SKM-1 (cell line): ENCODE data around the gene ELN.

ENCODE experiments used
- DNase-seq: peaks from one replicate; lab custom pipeline; 2025; ENCODE audit not compliant: unreplicated experiment; lab: John Stamatoyannopoulos, UW

Gene ELN

DNA sequence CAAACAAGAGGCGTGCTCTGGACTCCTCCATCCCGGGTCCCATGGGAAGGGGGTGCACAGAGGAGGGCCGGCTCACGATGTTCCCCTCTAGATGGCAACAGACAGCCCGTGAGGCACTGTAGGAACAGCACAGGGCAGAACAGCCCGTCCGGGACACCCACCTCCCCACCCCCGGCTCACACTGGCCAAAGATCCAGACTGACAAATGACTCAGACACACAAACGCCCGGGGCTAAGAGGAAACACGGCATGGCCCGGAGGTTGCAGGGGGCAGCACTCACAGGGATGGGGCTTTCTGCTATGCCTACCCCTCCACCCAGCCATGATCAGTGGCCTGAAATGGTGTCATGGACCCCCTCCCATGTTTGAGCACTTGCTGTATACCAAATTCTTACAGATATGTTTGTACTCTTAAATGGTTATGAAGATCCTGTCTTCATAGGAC lies 4.9 kb upstream of the ELN start:
- DNase-seq = no peak

DNA sequence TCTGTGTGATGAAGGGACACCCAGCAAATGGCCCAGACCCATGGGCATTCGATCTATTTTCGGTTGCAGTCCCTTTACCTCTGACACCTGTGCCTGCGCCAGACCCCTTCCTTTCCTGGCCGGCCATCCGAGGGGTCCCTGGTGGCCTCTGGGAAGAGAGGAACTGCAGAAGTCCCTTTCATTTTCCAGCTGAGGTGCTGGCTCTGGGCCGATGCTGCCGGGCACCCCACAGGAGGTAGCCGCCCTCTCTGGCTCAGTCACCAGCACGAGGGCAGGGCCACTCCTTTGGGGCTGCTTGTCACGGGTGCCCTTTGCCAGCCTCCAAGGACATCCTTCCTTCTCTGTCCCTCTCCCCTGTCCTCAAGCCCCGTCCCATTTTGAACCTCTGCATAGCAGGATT lies 4.2 kb upstream of the ELN start:
- no peak for DNase-seq

DNA sequence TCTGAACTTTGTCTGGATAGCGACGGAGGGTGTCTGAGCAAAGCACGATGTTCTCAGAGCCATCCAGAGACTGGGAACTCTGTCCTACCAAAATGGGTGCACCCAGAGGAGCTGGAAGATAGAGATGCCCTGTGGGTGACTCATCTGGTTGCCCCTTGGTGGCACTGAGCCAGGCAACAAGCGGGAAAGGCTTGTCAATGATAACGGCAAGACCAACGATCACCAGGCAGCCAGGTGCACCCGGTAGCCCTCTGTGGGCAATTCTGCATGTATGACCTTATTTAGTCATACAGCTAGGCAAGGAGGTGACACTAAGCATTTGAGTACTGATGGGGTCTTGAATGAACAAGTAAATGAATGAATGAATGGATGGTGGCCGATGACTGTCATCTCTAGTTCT lies 2.8 kb upstream of the ELN start:
- no peak for DNase-seq

DNA sequence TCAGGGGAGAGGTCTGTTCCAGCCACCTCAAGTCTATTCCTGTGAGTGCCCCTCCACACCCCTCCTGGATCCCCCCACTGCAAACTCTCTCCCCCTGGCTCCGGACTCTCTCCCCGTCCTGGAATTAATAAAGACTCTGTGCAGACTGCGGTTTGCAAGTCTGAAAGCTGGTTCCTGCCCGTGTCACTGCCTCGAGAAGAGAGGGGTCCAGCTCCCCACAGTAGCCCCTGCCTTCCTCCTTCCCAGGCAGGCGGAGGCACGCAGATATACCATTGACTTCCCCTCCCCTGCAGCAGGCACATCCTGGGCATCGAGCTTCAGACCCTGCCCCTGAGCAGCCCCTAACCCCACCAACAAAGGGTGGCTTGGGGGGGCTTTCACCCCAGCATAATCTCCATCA lies 2.2 kb upstream of the ELN start:
- DNase-seq = no peak

DNA sequence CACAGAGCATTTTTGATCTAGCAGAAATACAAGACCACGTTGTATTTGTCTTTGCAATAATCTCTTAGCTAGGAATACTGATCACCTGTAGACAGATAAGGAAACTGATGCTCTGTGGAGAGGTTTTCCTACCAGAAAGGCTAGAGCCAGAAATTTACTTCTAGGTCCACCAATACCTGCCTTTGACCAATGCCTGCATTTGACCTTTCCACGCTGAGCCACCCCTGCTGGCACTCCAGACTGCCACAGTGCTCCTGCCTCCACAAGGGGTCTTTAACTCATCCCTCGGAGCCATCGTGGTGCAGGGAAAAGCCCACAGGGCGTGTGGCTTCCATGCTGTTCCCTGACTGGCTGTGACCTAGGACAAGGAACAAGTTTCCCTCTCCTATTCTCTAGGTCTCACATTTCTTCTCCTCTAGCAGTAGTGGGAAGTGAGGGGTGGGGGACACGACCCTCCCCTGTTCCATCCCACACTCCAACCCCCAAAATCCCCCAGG lies 1.5 kb upstream of the ELN start:
- DNase-seq = no peak

DNA sequence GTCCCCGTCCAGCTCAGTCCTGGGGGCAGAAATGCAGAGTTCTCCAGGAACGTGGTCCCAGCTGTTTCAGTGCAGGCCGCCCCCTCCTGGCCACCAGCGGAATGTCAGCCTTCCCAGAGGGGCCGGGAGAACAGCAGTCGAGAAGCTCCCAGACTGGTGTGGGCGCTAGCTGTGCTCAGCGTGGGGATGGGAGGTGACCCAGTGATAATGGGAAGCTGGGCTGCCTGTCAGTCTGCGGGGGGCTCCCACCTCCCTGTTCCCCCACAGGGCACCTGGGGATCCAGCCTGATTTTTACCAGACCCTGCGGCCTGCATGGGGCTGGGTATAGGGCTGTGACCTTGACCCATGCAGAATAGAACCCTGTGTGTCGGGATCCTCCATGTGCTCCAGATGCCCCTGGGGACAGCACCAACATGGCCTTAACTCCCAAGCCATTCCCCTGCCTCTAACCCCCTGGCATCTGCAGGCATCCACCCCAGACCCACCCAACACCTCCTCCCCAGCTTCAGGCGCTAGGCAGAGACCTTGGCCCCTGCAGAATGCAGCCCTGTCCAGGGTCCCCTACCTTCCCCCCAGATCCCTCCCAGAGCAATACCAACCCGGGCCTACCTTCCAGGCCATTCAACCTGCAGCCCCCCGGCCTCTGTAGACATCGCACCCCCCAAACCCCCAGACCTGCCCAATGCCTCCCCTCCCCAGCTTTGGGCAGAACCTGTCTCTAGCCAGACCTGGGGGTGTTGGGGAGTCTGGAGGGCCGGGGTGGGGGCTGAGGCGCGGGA lies 880 bp upstream of the ELN start:
- no peak for DNase-seq

DNA sequence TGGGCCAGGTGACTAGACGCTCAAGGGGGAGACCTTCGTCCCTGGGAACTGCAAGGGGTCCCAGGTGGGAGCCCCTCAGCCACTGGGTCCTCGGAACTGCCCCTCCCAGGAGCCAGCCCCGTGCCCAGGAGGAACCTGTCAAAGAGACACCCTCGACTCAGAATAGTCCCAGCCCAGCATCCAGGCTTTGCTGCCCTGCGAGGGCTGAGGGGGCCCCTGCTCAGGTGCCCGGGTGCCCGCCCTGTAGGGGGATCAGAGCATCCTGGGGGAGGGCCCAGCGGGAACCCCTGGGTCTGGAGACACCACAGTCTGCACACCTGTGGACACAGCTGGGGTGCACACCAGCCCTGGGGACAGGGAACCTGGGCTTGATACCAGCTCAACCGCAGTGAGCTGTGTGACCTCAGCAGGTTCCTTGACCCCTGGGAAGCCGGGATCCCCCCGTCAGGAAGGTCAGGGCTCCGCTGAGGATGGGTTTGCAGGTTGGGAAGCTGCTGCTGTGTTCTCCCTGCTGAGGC lies 407 bp downstream of the ELN start:
- DNase-seq = no peak

DNA sequence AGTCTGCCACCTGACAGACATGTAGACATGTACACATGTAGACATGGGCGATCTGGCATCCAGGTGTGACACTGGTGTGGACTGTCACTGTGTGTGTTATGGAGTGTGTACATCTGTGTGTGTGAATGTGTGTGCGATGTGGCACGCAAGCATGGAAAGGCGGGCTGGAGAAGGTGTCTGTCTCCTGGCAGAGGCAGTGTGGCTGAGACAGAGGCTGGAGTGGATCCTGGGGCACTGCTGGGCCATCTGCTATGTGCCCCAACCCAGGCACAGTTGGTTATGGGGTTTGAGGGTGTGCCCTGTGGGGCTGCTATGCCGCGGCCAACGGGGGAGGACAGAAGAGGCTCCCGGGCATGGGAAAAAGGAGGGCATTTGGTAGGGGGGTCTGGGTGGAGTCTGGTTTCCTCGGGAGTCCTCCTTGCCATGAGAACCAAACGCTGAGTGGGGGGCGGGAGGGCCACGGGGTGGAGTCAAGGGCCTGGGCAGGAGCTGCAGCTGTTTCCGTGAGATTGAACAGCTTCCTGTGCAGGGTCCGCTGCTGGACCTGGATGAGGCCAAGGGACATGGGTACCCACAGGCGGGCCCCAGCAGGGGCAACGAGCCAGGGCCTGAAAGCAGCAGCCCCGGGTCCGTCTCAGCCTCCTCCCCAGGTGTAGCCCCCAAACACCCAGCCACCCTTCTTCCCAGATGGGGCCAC lies 1.3 kb downstream of the ELN start:
- DNase-seq = no peak

DNA sequence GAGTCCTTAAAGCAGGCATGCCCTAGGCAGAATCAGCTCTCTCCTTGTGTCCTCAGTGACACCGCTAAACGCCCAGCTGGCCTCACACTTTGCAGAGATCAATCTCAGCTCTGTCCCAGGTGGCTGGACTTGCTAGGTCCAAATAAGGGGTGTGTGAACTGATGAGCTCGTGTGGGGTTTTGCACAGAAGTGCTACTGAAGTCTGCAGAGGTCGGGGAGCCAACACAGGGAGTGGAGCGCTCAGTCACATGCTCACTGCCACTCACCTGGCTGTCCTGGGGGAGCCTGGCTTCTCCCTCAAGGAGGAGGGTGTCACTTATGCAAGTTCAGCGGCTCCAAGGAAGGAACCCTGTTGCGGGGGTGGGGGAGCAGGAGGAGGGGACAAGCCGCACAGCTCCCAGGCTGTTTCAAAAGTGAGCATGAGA lies 2.0 kb downstream of the ELN start:
- DNase-seq = no peak

DNA sequence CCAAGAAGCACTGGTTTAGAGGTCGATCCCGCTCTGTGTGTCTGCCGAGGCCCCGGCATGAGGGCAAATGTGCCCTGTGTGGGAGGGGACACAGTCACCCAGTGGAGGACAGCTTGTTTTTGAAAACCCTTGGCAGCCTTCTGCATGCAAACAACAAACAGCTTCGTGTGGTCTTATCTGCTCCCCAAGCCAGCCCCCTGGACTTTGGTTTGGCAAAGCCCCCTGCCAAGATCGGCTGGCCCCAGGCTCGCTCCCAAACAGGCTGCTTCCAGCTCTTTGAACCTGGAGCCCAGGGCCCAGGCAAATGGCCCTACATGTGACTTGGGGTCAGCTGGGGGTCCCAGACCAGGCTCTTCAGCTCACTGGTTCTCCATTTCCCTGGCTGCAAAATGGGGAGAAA lies 2.9 kb downstream of the ELN start:
- no peak for DNase-seq

DNA sequence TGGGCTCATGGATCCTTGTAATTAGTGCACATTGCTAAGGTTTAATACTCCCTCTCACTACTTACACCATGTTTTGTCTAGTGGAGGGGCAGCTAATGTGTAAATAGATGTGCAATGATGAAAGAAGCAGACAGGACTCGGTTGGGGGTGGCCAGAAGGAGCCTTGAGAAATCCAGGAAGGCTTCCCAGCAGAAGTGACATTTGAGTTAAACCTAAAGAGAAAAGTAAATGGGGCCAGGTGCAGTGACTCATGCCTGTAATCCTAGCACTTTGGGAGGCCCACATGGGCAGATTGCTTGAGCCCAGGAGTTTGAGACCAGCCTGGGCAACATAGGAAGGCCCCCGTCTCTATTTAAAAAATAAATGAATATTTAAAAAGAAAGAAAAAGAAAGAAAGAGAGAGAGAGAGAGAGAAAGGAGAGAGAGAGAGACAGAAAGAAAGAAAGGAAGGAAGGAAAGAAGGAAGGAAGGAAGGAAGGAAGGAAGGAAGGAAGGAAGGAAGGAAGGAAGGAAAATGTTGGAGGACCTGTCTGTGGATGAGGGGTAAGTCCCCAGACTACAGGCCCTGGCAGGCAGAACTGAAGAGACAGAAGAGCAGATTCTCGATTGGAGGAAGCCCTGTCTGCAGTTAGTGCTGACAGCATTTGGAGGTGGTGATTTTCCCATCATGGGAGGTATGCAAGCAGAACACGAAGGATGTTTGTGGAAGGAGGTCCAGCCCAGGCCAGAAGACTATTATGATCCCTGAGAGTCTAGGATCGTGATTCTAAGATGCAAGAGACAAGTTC lies 3.6 kb downstream of the ELN start:
- no peak for DNase-seq

DNA sequence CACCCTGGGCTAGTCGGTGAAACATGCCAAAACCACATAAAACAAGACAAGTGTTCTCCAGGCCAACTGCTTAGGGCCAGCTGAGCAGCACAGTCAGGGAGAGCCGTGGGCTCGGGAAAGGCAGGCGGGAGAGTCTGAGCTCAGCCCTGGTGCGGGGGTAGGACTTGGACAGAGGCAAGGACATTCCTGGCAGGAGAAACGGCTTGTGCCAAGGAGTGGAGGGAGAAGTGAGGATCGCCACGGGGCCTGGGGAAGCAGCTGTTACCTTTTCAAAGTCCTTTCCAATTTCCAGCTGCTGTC lies 4.2 kb downstream of the ELN start:
- DNase-seq = no peak

DNA sequence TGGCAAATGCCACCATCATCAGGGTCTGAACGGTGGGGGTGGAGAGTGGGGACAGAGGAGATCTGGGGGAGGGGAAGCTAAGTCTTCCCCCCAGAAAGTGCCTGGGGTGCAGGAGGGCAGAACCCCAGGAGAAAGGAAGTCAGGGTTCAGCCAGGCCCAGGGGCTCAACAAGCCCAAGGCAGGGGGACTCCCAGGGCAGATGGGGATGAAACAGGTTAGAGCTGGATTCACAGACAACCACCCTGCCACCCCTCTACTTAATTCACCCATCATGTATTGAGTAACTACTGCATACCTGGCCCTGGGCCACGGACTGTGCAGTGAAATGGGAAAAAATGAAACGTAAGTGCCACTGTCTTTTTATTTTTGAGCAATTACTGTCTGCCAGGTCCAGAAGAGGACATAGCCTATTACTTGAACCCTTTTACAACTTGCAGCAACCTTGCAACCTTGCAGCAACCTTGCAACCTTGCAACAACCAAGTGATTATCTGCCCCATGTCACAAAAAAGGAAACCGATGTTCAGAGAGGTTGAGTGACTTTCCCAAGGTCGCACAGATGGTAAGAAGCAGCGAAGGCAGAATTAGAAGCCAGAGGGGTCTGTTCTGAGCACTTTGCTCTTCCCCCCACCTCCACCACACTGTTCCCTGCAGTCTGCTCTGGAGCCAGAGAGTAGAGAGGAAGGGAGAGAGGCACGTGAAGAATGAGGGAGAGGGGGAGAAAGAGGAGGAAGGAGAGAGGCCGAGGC lies 4.8 kb downstream of the ELN start:
- DNase-seq = no peak

DNA sequence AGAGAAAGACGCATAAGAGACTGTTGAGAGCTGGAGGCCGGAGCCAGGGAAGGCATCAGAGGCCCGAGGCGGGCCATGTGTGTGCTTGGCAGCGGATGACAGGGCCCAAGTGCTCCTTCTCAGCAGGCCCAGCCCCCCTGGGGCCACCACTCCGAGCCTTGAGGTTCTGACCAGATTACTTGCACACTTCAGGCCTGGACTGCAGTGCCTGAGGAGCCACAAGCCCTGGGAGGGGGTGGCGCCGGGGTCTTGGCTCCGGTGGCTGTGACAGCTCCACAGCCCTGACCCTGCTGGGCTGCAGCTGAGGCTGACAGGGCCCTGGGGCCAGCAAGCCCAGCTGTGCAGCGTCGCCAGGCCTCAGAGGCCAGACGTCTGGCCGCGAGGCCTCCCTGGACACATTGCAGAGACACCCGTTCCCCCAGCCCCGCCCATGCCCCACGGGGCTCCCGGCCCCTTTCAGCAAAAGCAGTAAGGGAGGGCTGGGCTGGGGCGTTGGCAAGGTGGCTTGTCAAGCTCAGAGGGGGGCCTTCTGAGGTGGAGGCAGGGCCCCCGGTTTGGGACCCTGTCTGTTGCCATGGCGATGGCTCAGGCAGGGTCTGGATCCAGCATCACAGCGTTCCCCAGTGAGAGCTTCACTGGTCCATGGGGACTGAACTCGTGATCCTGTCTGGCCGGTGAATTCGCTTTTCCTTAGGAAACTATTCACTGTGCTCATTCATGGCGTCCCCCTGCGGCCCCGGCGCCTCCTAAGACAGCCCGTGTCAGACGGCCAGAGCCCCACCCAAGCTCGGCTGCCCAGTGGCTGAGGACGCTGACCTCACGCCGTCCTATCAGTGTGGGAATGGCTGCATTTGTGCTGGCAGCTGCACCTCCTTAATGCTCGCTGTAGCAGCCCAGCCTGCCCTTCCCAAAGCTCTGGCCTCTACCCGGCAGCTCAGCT lies 5.7 kb downstream of the ELN start:
- DNase-seq = no peak

DNA sequence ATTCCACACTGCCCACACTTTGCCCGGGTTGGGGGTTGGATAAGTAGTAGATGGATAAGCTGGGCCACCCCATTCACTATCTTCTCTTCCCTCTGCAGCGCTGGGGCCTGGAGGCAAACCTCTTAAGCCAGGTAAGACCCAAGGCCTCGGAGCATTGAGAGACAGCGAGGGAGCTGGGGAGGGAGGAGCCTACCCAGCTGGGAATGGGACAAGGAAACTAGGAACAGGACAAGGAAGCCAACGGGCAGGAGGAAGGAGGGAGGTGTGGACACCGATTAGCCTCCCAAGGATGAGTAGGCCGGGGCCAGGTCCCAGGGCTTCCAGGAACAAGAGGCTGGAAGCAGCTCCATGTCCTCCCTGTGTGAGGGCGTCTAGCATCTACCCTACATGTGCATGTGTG lies 9.6 kb downstream of the ELN start:
- DNase-seq = no peak

DNA sequence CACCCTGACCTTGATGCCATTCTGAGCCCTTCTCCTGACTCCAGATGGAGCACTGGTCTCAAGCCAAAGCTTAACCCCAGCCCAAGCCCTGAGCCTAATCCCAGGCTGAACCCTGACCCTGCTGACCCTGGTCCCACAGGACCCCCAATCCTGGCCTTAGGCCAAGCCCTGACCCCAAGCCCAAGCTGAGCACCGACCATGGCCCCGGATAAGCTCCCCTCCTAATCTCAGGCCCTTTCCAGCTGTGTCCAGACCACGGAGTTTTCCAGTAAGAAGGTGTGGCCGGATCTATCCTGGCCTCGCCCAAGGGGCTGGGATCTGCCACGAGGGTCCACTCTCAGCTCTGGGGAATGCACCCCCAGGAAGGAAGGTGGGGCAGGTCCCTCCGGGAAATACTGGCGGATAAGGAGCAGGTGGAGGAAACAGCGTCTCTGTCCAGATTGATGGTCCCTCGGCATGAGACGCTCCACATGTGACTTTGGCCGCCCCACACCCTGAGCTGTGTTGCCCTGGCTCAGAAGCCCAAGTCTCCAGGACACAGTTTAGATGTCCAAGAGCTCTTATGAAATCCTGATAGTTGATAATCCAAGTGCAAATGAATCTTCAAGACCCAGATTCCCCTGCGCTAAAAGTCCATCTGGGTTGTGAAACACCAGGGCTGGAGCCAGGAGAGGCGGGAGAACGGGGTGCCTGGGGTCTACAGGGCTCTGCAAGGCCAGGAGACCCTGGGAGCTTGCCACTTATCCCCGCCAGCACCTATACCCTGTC lies 10.4 kb downstream of the ELN start:
- no peak for DNase-seq

DNA sequence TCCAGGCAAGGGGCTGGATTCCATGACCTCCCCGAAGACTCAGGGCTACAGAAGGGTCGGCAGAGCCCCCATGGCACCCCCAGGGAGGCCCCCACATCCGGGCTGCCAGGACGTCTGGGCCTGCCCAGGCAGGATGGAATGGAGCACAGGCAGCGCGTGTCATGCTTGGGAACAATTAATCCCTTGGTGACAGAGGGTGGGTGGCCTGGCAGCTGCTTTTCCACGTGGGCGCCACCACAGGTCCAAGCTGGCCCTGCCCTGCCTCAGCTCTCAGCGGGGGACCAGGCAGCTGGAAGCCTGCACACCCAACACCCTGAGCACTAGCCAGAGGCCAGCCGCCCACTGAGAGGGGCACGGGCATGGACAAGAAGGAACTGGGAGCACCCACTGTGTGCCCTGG lies 11.4 kb downstream of the ELN start:
- no peak for DNase-seq

DNA sequence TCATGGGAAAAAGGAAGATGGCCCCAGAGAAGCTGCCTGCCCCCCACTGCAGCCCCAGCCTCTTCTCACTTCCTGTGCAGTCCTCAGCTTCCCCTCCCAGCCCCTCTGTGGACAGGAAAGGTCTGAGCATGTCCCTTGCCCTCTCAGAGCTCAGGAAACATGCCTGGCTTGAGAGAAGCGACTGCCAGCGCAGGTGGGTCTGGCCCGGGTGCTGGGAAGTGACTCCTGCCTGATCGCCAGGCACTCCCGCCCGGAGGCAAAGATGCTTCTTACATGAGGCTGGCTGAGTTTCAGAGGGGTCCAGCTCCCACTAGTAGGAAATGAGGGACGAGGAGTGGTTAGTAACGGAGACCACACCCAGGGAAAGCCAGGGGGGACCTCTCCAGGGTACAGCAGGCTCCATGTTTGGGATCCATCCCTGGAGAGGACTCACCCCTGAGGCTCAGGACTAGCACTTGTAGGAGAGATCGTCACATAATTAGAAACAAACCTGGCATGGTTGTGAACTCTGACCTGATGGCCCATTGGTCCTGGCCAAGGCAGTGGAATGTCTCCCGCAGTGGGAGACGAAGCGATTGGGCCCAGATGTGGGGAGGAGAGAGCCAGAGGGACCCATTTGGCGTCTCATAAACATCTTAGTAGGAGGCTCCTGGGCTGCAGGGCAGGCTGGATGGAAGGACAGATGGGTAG lies 12.3 kb downstream of the ELN start:
- no peak for DNase-seq
